Naive B cell (primary cell): ENCODE measurements around the gene CMIP. TPM values are rescaled to one million over a fixed set of nuclear protein-coding genes. Genes with fewer than 3 reads are reported as not detected.

Experiments used
- ATAC-seq, 2 donors: fragments of 150-1000 bp; cut with Tn5 transposase; 2 replicates each; pipeline ENCODE4 v1.10.0; 2021; ENCODE audit warnings: low read depth in 2 of 2, mild to moderate bottlenecking in 2 of 2, moderate library complexity in 2 of 2
- DNase-seq: peaks from one replicate; pipeline ENCODE4 v3.0.0; 2022
- H3K27ac Mint-ChIP-seq, 6 donors: one replicate each; pipeline ENCODE4 v1.8.0; 2020 to 2022; ENCODE audit warnings: mild to moderate bottlenecking in 6 of 6, mixed read lengths in 6 of 6, moderate library complexity in 5 of 6, inconsistent platforms in 2 of 6
- H3K27me3 Mint-ChIP-seq, 3 donors: one replicate each; pipeline ENCODE4 v1.8.0; 2021 to 2022; ENCODE audit warnings: mixed read lengths in 3 of 3, mild to moderate bottlenecking in 1 of 3
- H3K36me3 Mint-ChIP-seq, 2 donors: one replicate each; pipeline ENCODE4 v1.8.0; 2020 to 2022; ENCODE audit warnings: mixed read lengths in 2 of 2, inconsistent platforms in 1 of 2, mild to moderate bottlenecking in 1 of 2
- H3K4me1 Mint-ChIP-seq, 3 donors: one replicate each; pipeline ENCODE4 v1.8.0; 2020 to 2022; ENCODE audit warnings: mixed read lengths in 3 of 3, inconsistent platforms in 1 of 3, mild to moderate bottlenecking in 1 of 3, moderate library complexity in 1 of 3
- H3K4me3 Mint-ChIP-seq, 8 donors: one replicate each; pipeline ENCODE4 v1.8.0; 2020 to 2022; ENCODE audit warnings: mild to moderate bottlenecking in 8 of 8, mixed read lengths in 8 of 8, moderate library complexity in 8 of 8, inconsistent platforms in 2 of 8
- H3K9me3 Mint-ChIP-seq, 7 donors: one replicate each; pipeline ENCODE4 v1.8.0; 2020 to 2022; ENCODE audit warnings: mixed read lengths in 7 of 7, mild to moderate bottlenecking in 5 of 7, inconsistent platforms in 2 of 7, moderate library complexity in 1 of 7
- polyA plus RNA-seq, 6 donors: library from polyadenylated mRNA; unstranded; fragments of 300-500 nt; fragmentation: Illumina TruSeq; gene quantifications; one replicate each; pipeline ENCODE4 v1.2.3, GENCODE V29; 2021; ENCODE audit warnings: low read depth in 6 of 6

The CMIP gene
- polyA plus RNA-seq, 6 donors from 2014 or later = 0.61 to 2.5 (median 1.3) TPM

DNA sequence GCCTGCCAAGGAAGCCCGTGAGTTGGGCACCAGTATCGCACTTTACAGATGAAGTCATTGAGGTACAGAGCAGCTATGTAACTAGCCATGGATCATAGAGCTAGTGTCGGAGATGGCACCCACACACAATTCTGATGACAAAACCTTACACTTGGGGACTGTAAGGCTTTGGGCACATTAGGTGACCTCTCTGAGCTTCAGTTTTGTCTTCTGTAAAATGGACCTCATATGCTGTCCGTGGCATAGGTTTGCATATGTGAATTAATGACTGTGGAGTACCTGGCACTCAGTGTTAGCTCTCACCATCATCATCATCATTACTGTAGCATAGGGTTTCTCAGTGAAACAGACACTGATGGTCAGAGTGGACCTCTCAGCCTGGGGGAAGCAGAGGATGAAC, 50.3 kb downstream of the CMIP start:
- no peak for DNase-seq
- Mint-ChIP-seq H3K36me3 (peaks cover 0 to 5% of the 10 kb centered on the region in 2 donors), H3K4me1 (peaks cover 55 to 93% (median 87%) of the 10 kb centered on the region in 3 donors), H3K27ac (peak overlapping the region in 5 of 6 donors; percentile 54 to 84 (median 79)), H3K4me3 (peak overlapping the region in 6 of 8 donors; percentile 24 to 79 (median 28)), H3K27me3 (no peaks in the 10 kb centered on the region), H3K9me3 (no peaks in the 10 kb centered on the region)
- no peak for ATAC-seq

DNA sequence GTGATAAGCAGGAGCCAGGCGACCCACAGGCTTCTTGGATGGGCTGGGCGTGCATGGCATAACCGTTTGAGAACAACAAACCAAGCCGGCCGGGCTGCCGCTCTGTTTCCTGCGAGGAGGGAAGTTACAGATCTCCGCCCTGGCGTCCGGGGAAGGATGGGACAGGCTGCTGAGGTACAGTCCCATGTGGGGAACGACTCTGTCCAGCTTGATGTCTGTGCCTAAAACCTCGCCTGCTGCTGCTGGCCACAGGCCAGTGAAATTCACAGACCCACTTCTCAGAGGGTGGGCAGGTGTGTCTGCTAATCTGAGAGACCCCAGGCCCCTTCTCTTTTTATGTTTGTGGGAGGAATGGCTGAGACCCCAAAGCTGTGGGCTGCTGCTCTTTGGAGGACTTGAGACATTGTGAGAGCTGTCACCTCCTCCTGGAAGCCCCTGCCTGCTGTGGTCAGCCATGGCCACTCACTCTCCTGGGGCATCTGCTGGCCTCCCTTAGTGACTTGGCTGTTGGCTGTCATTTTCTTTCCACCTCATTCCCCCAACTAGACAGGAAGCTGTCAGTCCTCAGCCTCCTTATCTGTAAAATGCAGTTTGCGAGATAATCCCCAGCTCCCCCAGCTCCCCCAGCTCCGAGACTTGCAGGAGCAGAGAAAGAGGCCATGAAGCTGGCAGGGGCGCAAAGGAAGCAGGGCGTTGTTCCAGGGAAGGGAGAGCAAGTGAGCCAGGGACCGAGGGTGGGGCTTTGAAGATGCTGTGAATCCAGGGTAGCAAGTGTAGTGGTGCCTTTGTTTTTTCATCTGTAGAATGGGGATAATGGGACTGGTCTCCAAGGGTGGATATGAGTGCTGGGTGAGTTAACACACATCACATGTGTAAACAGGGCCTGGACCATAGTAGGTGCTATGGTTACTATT, 51.0 kb downstream of the CMIP start:
- H3K27me3 Mint-ChIP-seq = no peaks in the 10 kb centered on the region
- peak; percentile 63 to 66 for ATAC-seq
- DNase-seq = no peak
- no peaks in the 10 kb centered on the region for H3K9me3 Mint-ChIP-seq
- H3K4me3 Mint-ChIP-seq = peak overlapping the region in 5 of 8 donors; percentile 27 to 79 (median 32)
- peak overlapping the region; percentile 78 to 93 (median 84) for H3K27ac Mint-ChIP-seq
- peaks cover 0 to 5% of the 10 kb centered on the region in 2 donors for H3K36me3 Mint-ChIP-seq
- peaks cover 57 to 93% (median 85%) of the 10 kb centered on the region in 3 donors for H3K4me1 Mint-ChIP-seq

DNA sequence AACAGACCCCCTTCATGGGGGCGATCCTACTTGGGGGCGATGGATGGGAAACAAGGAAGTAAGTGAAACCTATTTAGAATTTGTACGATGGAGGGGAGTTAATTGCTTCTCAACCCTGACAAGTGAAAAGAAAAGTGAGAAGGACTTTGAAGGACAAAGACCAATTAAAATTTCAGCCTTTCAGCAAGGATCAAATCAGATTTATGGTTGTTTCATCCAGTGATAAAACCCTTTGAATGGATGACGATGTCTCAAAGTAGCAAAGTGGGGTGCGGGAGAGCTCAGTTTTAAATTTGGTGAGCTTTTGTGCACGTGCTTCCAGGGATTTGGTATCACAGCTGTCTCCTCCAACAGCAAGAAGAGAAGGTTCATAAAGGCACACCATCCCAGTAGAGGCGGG, 51.7 kb downstream of the CMIP start:
- H3K4me3 Mint-ChIP-seq = no peak overlapping the region
- peak overlapping the region in 2 of 6 donors; percentile 74 to 85 for H3K27ac Mint-ChIP-seq
- DNase-seq (no peak), ATAC-seq (no peak)
- H3K27me3 Mint-ChIP-seq = no peaks in the 10 kb centered on the region
- H3K9me3 Mint-ChIP-seq = no peaks in the 10 kb centered on the region
- H3K36me3 Mint-ChIP-seq = peaks cover 0 to 5% of the 10 kb centered on the region in 2 donors
- H3K4me1 Mint-ChIP-seq = peaks cover 63 to 94% (median 86%) of the 10 kb centered on the region in 3 donors

DNA sequence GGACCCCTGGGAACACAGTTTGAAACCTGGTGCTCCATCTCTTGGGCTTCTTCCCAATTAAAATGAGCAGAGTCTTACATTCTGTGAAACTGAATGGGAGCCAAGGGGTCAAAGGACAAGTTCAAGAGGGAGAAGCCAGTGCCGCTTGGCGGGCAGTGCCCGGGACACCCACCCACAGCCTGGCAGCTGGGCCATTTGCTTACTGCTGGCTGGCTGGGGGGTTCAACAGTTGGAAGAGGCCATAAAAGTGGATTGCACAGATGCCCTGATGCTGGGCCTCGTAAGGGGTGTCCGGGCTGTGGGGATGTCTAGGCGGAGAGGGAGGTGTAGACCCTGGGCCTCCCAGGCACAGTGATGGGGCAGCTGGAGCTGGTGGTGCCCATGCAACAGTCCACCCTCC, 52.1 kb downstream of the CMIP start:
- peaks cover 0 to 5% of the 10 kb centered on the region in 2 donors for H3K36me3 Mint-ChIP-seq
- H3K4me3 Mint-ChIP-seq = no peak overlapping the region
- no peaks in the 10 kb centered on the region for H3K9me3 Mint-ChIP-seq
- peak overlapping the region in 3 of 6 donors; percentile 14 to 74 (median 65) for H3K27ac Mint-ChIP-seq
- no peak for DNase-seq
- H3K4me1 Mint-ChIP-seq = peaks cover 62 to 94% (median 87%) of the 10 kb centered on the region in 3 donors
- no peak for ATAC-seq
- no peaks in the 10 kb centered on the region for H3K27me3 Mint-ChIP-seq

DNA sequence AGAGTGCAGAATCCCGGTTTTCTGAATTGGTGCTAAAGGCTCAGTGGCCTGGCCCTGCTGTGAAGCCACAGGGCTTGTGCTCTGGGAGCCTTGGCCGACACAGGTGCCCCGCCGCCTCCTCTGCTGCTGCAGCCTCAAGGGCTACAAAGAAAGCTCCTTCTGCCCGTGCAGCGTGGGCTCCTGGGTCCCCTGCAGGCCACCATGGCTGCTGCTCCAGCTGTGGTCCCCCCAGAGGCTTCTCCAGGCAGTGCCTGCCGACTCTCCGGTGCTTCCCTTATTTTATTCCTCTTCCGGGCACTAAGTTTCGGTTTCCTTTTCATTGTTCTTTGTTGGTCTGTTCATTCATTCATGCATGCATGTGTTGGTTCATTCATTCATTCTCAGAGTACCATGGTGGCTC, 53.1 kb downstream of the CMIP start:
- Mint-ChIP-seq H3K9me3 (no peaks in the 10 kb centered on the region), H3K4me3 (peak overlapping the region; percentile 12 to 77 (median 36)), H3K36me3 (peaks cover 0 to 5% of the 10 kb centered on the region in 2 donors), H3K27ac (peak overlapping the region in 5 of 6 donors; percentile 12 to 96 (median 75)), H3K27me3 (no peaks in the 10 kb centered on the region), H3K4me1 (peaks cover 56 to 92% (median 89%) of the 10 kb centered on the region in 3 donors)
- DNase-seq (peak; percentile 55), ATAC-seq (peak in 1 of 2 donors; percentile 17)

DNA sequence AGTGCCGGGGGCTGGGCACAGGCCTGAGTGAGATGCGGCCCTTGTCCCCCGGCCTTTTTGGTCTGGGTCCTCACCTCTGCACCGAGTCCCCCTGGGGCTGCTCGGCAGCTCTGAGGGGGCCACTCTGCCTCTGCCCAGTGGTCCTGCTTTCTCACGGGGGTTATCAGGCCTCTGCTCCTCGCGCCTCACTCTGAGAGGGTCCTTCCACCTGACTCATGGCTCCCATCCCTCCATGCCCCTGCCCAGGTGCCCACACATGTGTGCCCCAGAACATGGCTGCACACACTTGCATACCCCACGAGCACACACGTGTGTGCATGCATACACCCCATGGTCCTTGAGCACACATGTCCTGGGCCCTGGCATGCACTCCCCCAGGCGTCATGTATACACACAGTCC, 53.7 kb downstream of the CMIP start:
- Mint-ChIP-seq H3K27me3 (no peaks in the 10 kb centered on the region), H3K4me3 (peak overlapping the region in 7 of 8 donors; percentile 11 to 66 (median 33)), H3K27ac (peak overlapping the region in 5 of 6 donors; percentile 41 to 97 (median 87)), H3K36me3 (peaks cover 0 to 4% of the 10 kb centered on the region in 2 donors), H3K4me1 (peaks cover 59 to 90% (median 88%) of the 10 kb centered on the region in 3 donors), H3K9me3 (no peaks in the 10 kb centered on the region)
- no peak for ATAC-seq
- no peak for DNase-seq

DNA sequence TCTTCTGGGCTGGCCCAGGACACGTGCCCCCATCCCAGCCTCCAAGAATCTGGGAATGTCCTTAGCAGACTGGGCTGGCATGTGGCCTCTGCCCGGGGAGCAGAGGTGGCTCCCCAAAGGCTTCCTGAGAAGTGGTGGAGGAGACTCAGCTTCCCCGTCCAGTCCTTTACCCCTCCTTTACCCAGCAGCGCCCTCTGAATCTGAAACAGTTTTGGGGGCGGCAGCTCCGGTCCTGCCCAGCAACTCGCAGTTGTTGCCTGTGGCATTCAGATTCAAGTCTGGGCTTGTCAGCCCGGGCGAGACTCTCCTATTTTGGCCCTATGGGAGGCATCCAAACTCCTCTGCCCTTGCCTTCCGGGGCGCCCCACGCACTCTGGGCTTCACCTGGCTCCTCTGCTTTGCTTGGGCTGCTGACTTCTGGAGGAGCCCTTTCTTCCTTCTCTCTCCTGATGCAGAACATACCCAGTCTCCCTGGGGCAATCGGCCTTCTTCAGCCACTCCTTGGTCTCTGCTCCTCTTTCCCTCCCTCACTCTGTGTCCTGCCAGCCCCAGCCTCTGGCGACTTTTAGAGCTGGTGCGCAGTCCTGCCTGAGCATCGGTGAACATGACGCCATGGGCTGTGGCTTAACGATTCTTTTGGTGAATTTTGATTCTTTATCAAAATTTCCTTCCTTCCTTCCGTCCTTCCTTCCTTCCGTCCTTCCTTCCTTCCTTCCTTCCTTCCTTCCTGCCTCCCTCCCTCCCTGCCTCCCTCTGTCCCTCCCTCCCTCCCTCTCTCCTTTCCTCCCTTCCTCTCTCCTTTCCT, 55.2 kb downstream of the CMIP start:
- peaks cover 63 to 96% (median 86%) of the 10 kb centered on the region in 3 donors for H3K4me1 Mint-ChIP-seq
- ATAC-seq = no peak
- DNase-seq = no peak
- H3K4me3 Mint-ChIP-seq = peak overlapping the region in 5 of 8 donors; percentile 3 to 72 (median 44)
- H3K27me3 Mint-ChIP-seq = no peaks in the 10 kb centered on the region
- no peaks in the 10 kb centered on the region for H3K36me3 Mint-ChIP-seq
- peak overlapping the region; percentile 84 to 99 (median 96) for H3K27ac Mint-ChIP-seq
- no peaks in the 10 kb centered on the region for H3K9me3 Mint-ChIP-seq

DNA sequence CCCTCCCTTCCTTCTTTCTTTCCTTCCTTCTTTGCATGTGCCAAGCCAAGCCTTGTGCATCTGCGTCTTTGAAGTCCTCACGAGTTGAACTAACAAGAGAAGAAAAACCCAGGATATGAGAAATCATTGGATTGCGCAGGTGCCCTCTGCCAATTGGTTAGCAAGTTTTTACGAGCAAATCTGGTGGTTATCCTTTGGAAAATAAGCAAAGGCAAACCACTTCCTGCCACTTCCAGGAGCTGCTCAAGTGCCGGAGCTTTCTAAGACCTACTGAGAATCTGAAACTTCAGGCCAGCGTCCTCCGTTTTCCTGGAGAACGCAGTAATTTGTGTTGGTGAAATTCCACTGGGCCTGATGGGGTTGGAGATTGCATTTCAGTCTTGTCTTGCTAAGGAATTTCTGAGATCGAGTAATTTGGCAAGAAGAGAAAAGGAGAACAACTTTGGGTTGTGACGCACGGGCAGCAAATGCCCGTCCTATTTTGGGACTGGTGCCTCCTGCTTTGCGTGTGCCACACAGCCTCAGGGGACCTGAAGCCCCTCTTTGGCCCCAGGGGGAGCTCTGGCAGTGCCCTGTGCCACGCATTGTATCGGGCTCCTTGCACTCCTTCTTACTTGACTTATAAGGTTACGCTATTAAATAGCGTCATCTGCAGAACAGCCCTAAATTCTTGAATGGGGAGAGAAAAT, 56.4 kb downstream of the CMIP start:
- Mint-ChIP-seq H3K27ac (peak overlapping the region; percentile 96 to 99 (median 99)), H3K27me3 (no peaks in the 10 kb centered on the region), H3K36me3 (no peaks in the 10 kb centered on the region), H3K9me3 (no peaks in the 10 kb centered on the region), H3K4me1 (peaks cover 61 to 96% (median 83%) of the 10 kb centered on the region in 3 donors), H3K4me3 (peak overlapping the region; percentile 71 to 91 (median 79))
- ATAC-seq (peak; percentile 89 to 92), DNase-seq (peak; percentile 93)

DNA sequence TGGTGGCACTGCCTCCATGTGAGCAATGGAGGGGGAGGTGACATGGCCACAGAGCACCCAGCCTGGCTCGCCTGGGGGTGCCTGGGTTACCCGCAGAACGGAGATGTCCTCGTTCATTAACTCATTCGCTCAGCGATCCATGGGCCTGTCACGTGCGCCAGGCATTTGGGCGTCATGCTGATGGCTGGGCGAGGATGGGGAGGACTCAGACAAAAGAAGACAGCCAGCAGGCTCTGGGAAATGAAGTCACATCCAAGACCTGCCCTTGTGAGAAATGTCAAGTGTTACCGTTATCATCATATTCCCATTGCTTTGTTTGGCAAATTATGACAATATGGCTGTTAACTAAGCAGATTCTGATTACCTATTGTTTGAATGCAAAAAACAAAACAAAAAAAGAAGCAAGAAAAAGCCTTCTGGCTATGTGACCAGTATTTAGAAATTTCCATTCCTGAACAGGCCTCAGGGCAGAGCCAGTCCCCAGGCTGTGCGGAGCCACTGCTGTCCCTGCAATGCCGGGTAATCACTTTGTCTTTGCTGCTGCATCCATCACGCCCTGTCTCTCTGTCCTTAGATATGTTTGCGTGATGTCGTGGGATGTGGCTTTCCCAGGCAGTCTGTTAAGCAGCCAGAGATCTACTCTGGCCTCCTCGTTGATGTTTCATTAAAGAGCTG, 57.9 kb downstream of the CMIP start:
- Mint-ChIP-seq H3K36me3 (no peaks in the 10 kb centered on the region), H3K4me3 (peak overlapping the region in 3 of 8 donors; percentile 24 to 45 (median 40)), H3K27me3 (no peaks in the 10 kb centered on the region), H3K9me3 (no peaks in the 10 kb centered on the region), H3K27ac (peak overlapping the region; percentile 21 to 99 (median 99)), H3K4me1 (peaks cover 63 to 96% (median 72%) of the 10 kb centered on the region in 3 donors)
- no peak for DNase-seq
- ATAC-seq = no peak

DNA sequence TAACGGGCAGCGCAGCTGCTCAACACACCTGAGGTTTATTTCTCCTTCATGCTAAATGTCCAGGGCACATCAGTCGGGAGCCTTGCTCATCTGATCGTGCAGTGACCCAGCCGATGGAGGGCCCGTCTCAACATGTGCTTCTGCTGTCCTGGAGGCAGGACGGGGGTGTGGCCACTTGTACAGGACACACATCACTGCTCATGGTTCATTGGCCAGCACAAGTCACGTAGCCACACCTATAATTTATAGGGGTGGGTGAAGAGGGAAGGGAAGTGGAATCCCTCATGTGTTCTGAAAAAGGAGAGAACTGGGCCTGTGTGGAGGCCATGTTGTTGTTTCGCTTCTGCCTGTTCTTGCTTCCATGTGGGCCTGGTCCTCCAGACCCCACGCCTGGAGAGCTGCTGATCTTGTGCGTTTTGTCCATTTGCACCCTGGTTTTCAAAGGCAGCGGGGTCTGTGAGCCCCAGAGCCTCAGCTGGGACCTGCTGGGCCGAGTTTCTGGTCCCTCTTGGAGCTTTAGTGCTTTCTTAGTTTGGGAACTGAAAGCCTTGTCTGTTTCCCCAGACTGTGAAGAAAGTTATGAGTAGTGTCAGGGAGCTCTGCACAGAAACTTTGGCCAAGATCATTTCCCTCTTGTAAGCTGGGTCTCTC, 60.5 kb downstream of the CMIP start:
- peak overlapping the region; percentile 72 to 99 (median 95) for H3K27ac Mint-ChIP-seq

DNA sequence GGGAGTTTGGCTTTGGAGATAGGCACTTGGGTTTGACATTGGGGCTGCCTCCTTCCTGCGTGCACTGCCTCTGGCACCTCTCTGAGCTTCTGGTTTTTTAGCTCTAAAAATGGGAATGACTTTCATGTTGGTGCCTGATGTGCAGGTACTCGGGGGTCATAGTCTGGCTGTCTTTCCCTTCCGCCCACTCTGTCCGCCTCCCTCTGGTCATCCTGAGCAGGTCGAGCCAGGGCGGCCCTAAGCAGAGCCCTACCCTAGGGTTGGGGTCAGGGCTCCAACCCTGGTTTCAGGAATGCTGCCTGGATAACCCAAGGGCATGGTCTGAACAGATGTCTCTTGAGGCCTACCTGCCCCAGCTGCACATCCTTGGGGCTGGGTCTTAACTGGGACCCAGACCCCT, 64.8 kb downstream of the CMIP start:
- no peak overlapping the region for H3K4me3 Mint-ChIP-seq
- no peaks in the 10 kb centered on the region for H3K9me3 Mint-ChIP-seq
- ATAC-seq = no peak
- no peaks in the 10 kb centered on the region for H3K27me3 Mint-ChIP-seq
- H3K4me1 Mint-ChIP-seq = peaks cover 37 to 77% (median 52%) of the 10 kb centered on the region in 3 donors
- DNase-seq = no peak
- H3K27ac Mint-ChIP-seq = peak overlapping the region in 1 of 6 donors; percentile 43
- no peaks in the 10 kb centered on the region for H3K36me3 Mint-ChIP-seq

More for the DNA sequence above, 60.5 kb downstream of the CMIP start:
- peaks cover 39 to 88% (median 62%) of the 10 kb centered on the region in 3 donors for H3K4me1 Mint-ChIP-seq
- peak; percentile 54 for DNase-seq
- no peaks in the 10 kb centered on the region for H3K27me3 Mint-ChIP-seq
- no peaks in the 10 kb centered on the region for H3K36me3 Mint-ChIP-seq
- peak overlapping the region; percentile 8 to 81 (median 73) for H3K4me3 Mint-ChIP-seq
- H3K9me3 Mint-ChIP-seq = no peaks in the 10 kb centered on the region
- ATAC-seq = peak; percentile 6 to 18

DNA sequence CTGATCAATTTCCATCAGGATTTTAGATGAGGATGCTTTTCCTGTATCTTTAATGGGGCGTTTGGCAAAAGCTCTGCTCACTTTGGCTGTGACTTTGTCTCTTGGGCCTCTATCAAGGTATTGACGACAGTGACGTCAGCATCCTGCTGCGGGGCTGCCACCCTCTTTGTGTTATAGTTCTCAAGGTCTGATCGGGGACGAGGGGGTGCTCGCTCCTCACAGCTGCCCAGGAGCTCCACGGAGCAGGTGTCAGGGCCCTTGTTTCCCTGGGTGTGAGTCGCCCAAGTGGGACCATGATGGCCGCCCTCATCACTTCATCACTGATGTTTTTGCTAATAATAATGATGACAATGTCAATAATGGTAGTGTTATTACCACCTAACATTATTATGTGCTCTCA, 65.4 kb downstream of the CMIP start:
- ATAC-seq = no peak

More for the DNA sequence above, 65.4 kb downstream of the CMIP start:
- DNase-seq = no peak
- H3K9me3 Mint-ChIP-seq = no peaks in the 10 kb centered on the region
- peaks cover 34 to 77% (median 53%) of the 10 kb centered on the region in 3 donors for H3K4me1 Mint-ChIP-seq
- H3K27me3 Mint-ChIP-seq = no peaks in the 10 kb centered on the region
- peak overlapping the region in 1 of 6 donors; percentile 88 for H3K27ac Mint-ChIP-seq
- no peaks in the 10 kb centered on the region for H3K36me3 Mint-ChIP-seq
- no peak overlapping the region for H3K4me3 Mint-ChIP-seq
